Tibial nerve (tissue), 3 donors: Measurements from ENCODE around the gene PTK6.

Experiments
- CTCF ChIP-seq, 5 experiments: fragments of 200-600 bp in 3 of 5; fragments of 450-650 bp in 2 of 5; sonication (generic) in 3 of 5; IDR thresholded peaks; one replicate each; pipeline ENCODE4 v1.5.1; 2016 to 2019; ENCODE audit warnings: antibody characterized with exemption in 5 of 5, mild to moderate bottlenecking in 3 of 5, moderate library complexity in 2 of 5
- POLR2A ChIP-seq, 2 donors: fragments of 450-650 bp; IDR thresholded peaks; one replicate each; pipeline ENCODE4 v1.6.1; 2017; ENCODE audit warnings: antibody characterized with exemption in 2 of 2, mild to moderate bottlenecking in 2 of 2, moderate library complexity in 2 of 2

DNA sequence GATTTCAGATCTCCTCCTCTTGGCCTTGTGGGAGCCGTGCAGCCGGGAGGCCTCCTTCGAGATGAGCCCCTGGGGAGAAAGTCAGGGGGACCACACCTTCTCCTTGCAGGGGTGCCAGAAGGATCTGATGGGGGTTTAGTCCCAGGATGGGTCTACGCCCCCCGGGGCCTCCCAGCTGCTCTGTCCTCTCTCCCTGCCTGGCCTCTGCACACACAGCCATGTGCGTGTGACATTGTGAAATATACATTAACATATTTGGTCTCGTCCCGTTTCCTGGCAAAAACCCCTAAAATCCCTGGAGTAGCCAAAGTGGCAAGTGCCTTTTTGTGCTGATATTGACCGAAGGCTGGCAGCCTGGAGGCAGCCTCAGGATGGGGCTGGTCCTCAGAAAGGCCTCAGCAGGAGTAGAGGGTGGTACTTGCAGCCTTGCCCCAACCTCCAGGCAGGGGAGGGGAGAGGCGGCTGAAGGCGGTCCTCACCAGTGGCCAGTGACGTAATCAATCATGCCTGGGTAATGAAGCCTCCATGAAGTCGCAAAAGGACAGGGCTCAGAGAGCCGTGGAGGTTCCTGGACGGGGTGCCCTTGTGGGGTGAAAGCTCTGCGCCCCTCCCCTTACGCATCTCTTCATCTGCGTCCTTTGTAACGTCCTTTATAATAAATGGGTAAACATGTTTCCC is 42.0 kb upstream of the PTK6 start:
- TF ChIP-seq CTCF (IDR thresholded peaks at IDR 0.05): no peak
- TF ChIP-seq POLR2A (IDR thresholded peaks at IDR 0.05): no peak
